GM12875 (cell line): ENCODE data around the gene TBX1.

Experiments
- H3K4me3 ChIP-seq: one replicate; pipeline ENCODE4 v1.5.1; 2011; ENCODE audit warnings: low read depth, low read length, control low read depth
- TF ChIP-seq, protein P1 (sequence below): IDR thresholded peaks from 2 replicates; pipeline ENCODE4 v1.5.1; 2011; ENCODE audit warnings: low read depth, mild to moderate bottlenecking, control low read depth, inconsistent platforms, low read length, moderate library complexity, borderline replicate concordance; ENCODE audit not compliant: insufficient read depth

TBX1 gene

DNA sequence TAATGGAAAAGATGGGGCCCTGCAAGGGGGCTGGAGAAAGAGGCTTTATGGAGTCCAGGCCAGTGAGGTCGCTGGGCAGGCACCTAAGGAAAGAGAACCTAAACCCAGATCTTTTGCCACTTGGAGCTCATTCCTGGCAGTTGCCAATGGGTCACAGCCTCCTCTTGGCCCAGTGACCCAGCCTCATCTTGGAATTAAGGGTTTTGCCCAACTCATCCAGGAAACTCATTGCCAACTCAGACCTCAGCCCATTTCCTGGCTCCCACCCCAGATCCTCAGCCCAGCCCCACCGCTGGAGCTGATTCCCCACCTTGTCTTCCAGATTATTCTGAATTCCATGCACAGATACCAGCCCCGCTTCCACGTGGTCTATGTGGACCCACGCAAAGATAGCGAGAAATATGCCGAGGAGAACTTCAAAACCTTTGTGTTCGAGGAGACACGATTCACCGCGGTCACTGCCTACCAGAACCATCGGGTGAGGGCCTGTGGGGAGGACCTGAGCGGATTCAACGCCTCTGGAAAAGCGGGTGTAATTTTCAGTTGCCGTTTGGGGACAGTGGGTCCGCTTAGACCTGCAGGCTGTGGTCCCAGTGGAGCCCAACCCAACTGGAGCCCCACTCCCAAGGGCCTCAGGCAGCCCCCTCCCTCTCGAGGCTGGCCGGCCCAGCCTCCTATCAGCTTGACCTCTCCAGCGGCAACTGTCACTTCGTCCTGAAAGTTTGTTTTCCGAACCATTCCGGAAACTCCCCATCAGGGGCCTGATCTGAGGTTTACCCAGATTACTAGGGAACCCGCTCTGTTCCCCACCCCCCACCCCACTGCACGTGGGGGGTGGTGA, 4.3 kb downstream of the TBX1 start:
- H3K4me3 ChIP-seq: no peak overlapping the region
- TF ChIP-seq, protein P1, sequence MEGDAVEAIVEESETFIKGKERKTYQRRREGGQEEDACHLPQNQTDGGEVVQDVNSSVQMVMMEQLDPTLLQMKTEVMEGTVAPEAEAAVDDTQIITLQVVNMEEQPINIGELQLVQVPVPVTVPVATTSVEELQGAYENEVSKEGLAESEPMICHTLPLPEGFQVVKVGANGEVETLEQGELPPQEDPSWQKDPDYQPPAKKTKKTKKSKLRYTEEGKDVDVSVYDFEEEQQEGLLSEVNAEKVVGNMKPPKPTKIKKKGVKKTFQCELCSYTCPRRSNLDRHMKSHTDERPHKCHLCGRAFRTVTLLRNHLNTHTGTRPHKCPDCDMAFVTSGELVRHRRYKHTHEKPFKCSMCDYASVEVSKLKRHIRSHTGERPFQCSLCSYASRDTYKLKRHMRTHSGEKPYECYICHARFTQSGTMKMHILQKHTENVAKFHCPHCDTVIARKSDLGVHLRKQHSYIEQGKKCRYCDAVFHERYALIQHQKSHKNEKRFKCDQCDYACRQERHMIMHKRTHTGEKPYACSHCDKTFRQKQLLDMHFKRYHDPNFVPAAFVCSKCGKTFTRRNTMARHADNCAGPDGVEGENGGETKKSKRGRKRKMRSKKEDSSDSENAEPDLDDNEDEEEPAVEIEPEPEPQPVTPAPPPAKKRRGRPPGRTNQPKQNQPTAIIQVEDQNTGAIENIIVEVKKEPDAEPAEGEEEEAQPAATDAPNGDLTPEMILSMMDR: no peak

DNA sequence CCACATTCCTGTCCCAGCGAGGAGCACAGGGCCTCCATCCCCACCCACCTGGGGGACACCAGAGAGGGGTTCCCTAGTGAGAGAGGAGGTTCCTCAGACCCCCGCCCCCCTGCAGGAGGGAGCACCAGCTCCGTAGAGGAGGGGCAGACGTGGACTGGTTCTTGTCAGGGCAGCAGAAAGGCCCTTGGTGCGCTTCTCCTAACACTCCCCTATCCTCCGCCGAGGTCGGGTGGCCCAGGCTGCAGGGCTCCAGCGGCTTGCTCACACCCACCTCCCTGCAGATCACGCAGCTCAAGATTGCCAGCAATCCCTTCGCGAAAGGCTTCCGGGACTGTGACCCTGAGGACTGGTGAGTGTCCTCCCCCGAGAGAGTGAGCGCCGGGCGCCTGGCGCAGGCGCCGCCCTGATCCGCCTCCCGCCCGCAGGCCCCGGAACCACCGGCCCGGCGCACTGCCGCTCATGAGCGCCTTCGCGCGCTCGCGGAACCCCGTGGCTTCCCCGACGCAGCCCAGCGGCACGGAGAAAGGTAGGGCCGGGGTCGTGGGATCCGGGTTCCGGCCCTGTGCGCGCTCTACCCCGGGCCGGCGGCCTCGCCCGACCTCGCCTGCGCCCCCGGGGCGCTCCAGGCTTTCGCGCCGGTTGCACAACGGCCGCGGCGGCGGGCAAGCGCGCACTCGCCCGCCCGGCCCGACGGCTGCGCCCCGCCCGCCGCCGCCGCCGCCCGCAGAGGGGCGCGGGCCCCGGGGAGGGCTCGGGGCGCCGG, 5.1 kb downstream of the TBX1 start:
- TF ChIP-seq, protein P1: no peak
- H3K4me3 ChIP-seq: no peak overlapping the region

DNA sequence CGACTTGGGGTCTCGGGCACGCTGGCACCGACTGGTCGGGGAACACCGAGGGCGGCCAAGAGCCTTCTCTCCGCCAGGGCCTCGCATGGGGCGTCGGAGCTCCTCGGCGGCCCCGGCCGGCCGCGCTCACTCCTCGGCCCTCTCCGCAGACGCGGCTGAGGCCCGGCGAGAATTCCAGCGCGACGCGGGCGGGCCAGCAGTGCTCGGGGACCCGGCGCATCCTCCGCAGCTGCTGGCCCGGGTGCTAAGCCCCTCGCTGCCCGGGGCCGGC, 5.6 kb downstream of the TBX1 start:
- TF ChIP-seq, protein P1: no peak
- no peak overlapping the region for H3K4me3 ChIP-seq

DNA sequence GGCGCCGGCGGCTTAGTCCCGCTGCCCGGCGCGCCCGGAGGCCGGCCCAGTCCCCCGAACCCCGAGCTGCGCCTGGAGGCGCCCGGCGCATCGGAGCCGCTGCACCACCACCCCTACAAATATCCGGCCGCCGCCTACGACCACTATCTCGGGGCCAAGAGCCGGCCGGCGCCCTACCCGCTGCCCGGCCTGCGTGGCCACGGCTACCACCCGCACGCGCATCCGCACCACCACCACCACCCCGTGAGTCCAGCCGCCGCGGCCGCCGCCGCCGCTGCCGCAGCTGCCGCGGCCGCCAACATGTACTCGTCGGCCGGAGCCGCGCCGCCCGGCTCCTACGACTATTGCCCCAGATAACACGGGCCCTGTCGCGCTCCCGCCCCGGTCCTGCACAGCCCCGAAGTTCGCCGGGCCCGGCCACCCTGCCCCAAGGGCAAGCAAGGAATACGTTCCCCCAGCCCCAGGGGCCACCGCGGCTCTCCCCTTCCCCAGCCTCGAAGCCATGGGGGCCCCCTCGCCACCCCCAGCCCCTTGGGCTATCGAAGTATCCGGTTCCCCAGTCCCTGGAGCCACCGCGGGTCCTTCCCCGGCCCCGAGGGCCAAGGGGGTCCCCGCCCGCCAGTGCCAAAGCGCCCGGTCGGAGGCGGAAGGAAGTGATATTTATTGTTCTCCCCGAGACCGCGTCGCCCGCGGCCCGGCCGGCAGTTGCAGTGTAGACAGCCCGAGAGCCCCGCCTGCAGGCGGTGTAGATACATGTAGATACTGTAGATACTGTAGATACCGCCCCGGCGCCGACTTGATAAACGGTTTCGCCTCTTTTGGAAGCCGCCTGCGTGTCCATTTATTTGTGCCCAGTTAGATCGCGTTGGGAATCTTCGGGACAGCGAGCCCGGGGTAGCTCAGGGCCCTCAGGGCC, 6.2 kb downstream of the TBX1 start:
- TF ChIP-seq, protein P1: 0 out of 2 replicates have a peak, but pooled peaks have one; percentile 24
- H3K4me3 ChIP-seq: no peak overlapping the region

DNA sequence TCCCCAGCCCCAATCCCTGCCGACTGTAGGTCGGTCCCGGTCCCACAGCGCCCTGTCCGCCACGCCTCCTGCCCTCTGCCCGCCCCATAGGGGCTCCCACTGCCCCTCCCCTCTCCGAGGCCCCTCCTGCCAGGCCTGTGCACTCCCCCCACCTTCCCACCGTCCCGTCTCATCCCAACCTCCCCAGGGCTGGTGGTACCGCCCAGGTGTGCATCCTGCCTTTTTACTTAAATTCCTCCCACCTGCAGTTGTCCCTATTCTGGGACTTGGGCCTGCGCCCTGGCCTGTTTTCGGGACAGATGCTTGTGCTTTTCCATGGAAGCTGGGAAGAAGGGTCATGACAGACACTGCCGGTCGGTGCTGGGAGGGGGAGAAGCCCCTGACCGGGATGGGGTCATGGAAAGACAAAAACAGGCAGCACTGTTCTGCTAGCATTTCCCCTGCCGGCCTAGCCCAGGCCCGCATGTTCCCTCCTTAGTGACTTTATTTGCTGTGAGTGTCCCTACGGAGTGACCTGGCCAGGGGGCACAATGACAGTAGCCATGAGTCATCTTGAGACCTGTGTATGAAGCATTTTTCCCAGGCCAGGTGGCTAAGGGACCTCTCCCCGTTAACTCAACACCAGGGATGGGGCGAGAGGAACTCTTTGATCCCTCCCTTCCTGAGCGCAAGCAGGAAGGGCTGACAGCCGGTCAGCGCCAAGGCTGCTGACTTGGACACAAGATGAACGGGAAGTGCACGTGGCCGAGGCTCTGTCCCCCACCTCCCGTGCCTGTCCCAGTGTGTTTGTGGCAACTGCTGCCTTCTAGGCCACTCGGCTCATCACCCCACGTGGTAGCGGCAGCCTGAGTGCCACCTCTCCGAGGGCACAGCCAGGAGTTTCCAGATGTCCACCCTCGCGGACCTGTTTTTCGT, 7.1 kb downstream of the TBX1 start:
- no peak overlapping the region for H3K4me3 ChIP-seq
- TF ChIP-seq, protein P1: no peak

DNA sequence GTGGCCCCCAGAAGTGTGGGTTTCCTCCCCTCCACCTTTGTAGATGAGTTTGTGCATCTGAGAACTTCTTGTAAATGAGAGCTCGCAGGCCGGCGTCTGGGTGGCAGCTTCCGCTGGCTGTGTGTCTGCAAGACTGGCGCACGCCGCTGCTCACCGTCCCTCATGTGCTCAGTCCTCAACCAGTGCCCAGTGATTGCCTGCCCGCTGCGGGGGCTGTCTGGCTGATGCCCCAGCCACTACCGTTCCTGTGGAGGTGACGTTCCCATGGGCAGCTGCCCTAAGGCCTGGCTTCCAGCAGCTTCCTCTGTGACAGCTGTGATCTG, 8.8 kb downstream of the TBX1 start:
- TF ChIP-seq, protein P1: no peak
- H3K4me3 ChIP-seq: no peak overlapping the region
